ENCODE measurements around the gene TIMM13. TPM values are rescaled to one million over a fixed set of nuclear protein-coding genes. Genes with fewer than 3 reads are reported as not detected.

TIMM13 gene
- total and polyA plus RNA-seq, 11 donors = 27.4 to 98.5 (median 65.9) TPM

DNA sequence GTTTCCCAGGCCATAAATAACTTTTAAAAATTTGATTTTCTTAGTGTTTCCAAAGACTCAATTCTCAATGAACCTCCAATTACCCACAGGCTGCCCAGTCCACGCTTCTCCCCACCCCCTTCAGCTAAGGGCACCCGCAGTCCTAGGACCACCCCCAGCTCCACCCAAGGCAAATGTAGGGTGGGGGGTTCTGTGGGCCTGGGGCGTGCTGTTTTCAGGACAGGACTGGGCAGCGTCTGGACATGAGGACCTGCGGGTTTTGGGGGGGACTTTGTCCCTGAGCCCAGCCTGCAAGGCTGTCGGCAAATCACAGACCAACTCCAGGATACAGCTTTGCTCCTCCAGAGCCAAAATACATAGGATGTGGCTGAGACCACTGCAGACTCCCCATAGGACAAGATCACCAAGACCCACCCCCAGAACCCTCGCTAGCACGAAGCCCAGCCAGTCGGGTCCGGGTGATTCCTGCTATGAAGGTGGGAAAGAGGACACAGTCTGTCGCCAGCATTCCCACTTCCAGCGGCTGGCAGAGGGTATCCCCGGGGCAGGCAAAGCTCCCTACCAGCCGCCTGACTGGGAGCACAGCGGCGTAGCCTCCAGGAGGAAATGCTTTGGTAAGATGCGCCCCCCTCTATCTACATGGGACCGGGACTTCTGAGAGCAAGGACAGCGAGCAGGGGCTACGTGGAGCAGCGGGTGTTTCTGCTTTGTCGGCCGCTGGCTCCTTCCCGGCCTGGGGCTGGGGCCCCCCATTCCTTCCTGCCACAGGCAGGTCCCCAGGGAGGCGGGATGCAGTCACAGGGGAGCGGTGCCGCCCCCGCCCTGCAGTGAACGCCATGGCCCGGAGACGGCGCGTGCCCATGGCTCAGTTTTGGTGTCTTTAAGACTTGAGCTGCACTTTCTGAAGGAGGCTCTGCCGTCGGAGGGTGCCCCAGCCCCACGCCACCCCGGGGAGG is 1.6 kb upstream of the TIMM13 start:
- no peaks in the 10 kb centered on the region for H3K9me3 ChIP-seq
- no peak for TF ChIP-seq POLR2A (IDR thresholded peaks at IDR 0.05)
- TF ChIP-seq, protein P1, sequence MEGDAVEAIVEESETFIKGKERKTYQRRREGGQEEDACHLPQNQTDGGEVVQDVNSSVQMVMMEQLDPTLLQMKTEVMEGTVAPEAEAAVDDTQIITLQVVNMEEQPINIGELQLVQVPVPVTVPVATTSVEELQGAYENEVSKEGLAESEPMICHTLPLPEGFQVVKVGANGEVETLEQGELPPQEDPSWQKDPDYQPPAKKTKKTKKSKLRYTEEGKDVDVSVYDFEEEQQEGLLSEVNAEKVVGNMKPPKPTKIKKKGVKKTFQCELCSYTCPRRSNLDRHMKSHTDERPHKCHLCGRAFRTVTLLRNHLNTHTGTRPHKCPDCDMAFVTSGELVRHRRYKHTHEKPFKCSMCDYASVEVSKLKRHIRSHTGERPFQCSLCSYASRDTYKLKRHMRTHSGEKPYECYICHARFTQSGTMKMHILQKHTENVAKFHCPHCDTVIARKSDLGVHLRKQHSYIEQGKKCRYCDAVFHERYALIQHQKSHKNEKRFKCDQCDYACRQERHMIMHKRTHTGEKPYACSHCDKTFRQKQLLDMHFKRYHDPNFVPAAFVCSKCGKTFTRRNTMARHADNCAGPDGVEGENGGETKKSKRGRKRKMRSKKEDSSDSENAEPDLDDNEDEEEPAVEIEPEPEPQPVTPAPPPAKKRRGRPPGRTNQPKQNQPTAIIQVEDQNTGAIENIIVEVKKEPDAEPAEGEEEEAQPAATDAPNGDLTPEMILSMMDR (IDR thresholded peaks at IDR 0.05) = no peak
- peak overlapping the region in 9 of 12 donors; percentile 68 to 96 (median 89) for H3K4me3 ChIP-seq
- H3K36me3 ChIP-seq = peaks cover 0 to 27% (median 7%) of the 10 kb centered on the region in 9 donors
- WGBS, 4 donors = 62 to 84% (median 64%) methylated on average over 29 to 37 of the region's 37 CpGs
- intact Hi-C loops (cut with DNase I) = no loop called here
- peak overlapping the region in 6 of 12 donors; percentile 94 to 100 (median 96) for H3K27ac ChIP-seq
- H3K27me3 ChIP-seq = no peaks in the 10 kb centered on the region
- peaks cover 3 to 40% (median 30%) of the 10 kb centered on the region in 12 donors for H3K4me1 ChIP-seq
- ATAC-seq = no peak
- DNase-seq = no peak

DNA sequence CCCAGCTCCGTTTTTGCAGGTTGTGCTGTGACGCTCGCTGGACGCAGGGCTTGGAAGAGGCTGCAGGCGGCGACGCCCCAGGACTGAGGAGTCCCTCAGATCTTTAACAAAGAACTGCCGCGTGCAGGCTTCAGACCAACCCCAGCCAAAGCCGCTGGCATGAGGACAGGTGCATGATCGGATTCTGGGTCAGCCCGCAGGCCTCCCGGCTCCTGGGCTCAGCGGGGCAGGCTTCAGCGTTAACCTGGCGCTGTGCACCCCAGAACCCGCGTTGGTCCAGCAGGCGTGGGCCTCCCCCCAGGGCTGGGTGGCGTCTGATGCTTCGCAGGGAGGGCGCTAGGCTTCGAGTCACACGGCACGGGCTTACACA is 920 bp upstream of the TIMM13 start:
- Histone ChIP-seq H3K36me3 (peaks cover 0 to 23% (median 11%) of the 10 kb centered on the region in 9 donors), H3K4me1 (peaks cover 3 to 48% (median 30%) of the 10 kb centered on the region in 12 donors)

GRCh38 chr19:2426611-2427428 is 566 bp downstream of the TIMM13 start:
- H3K27me3 ChIP-seq = no peaks in the 10 kb centered on the region
- H3K36me3 ChIP-seq = peaks cover 0 to 19% (median 8%) of the 10 kb centered on the region in 9 donors
- DNase-seq (peak in 3 of 5 donors; percentile 47 to 62 (median 55)), ATAC-seq (peak in 2 of 4 donors; percentile 16 to 20)
- H3K9me3 ChIP-seq = no peaks in the 10 kb centered on the region
- TF ChIP-seq, protein P1 (IDR thresholded peaks at IDR 0.05) = no peak
- TF ChIP-seq POLR2A (IDR thresholded peaks at IDR 0.05) = no peak
- peak overlapping the region; percentile 64 to 96 (median 89) for H3K4me3 ChIP-seq
- WGBS, 4 donors = 6 to 8% (median 7%) methylated on average over 50 to 66 of the region's 66 CpGs
- peaks cover 3 to 55% (median 30%) of the 10 kb centered on the region in 12 donors for H3K4me1 ChIP-seq
- H3K27ac ChIP-seq = peak overlapping the region; percentile 94 to 100 (median 98)
- intact Hi-C loops (cut with DNase I) = no loop called here

More for the DNA sequence above, 920 bp upstream of the TIMM13 start:
- no peak for TF ChIP-seq POLR2A (IDR thresholded peaks at IDR 0.05)
- TF ChIP-seq, protein P1 (IDR thresholded peaks at IDR 0.05) = no peak
- intact Hi-C loops (cut with DNase I) = no loop called here
- Histone ChIP-seq H3K27ac (peak overlapping the region in 9 of 12 donors; percentile 94 to 100 (median 97)), H3K9me3 (no peaks in the 10 kb centered on the region), H3K27me3 (no peaks in the 10 kb centered on the region), H3K4me3 (peak overlapping the region in 11 of 12 donors; percentile 68 to 96 (median 89))
- DNase-seq = peak in 1 of 5 donors; percentile 65
- 24 to 40% (median 27%) methylated on average over 23 to 25 of the region's 25 CpGs for WGBS, 4 donors
- no peak for ATAC-seq

All from heart left ventricle (tissue), 16 donors.